NT2/D1 (cell line): ENCODE data around the gene PRKAG2.

ENCODE experiments used
- SUZ12 ChIP-seq: IDR thresholded peaks from 2 replicates; pipeline ENCODE4 v1.6.1; 2011; ENCODE audit not compliant: insufficient read length, insufficient read depth; ENCODE audit errors: extremely low read depth
- YY1 ChIP-seq: IDR thresholded peaks from 2 replicates; pipeline ENCODE4 v1.6.1; 2011; ENCODE audit not compliant: insufficient read length, insufficient read depth
- ZNF274 ChIP-seq: IDR thresholded peaks from 2 replicates; pipeline ENCODE4 v1.6.1; 2011; ENCODE audit warnings: mild to moderate bottlenecking, low read depth, low read length

GRCh38 chr7:151631570-151631952, 245.4 kb downstream of the PRKAG2 start:
- TF ChIP-seq ZNF274 (no peak), SUZ12 (no peak), YY1 (no peak)
